NCI-H526 (cell line): ENCODE results near the gene ZG16.
"Not testable (repeated sequence)": the region's sequence is repeated elsewhere in the genome, so short reads cannot be mapped to it uniquely, and the experiment has no call there.

Experiments used
- DNase-seq, 2 experiments: peaks; one replicate each; lab custom pipeline; 2025; lab: John Stamatoyannopoulos, UW

ZG16 gene

DNA sequence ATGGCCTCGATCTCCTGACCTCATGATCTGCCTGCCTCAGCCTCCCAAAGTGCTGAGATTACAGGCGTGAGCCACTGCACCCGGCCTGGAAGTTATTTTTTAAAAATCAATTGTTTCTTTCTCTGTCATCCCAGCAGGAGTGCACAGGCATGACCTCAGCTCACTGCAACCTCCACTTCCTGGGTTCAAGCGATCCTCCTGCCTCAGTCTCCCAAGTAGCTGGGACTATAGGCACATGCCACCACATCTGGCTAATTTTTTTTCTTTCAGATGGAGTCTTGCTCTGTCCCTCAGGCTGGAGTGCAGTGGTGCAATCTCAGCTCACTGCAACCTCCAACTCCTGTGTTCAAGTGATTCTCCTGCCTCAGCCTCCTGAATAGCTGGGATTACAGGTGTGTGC is 9.1 kb downstream of the ZG16 start:
- DNase-seq, result not testable (repeated sequence)

DNA sequence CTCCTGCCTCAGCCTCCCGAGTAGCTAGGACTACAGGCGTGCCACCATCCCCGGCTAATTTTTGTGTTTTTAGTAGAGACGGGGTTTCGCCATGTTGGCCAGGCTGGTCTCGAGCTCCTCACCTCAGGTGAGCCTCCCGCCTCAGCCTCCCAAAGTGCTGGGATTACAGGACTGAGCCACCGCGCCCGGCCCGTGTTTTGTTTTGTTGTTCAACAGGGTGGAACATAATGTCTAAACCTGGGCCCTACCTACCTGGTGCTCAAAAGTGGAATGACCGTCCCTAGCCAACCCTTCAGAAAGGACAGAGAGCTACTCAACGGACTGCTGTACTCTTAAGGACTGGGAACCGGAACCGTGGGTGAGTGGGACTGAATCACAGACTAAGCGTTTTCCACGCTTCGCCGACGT is 11.7 kb downstream of the ZG16 start:
- DNase-seq, result no peak

GRCh38 chr16:29790183-29790948 is 12.3 kb downstream of the ZG16 start, which contains the start of gene KIF22:
KIF22 (plus strand) TSS chr16:29790751; CDS start chr16:29790760, 9 bp downstream.
- DNase-seq, result peak; percentile 94 to 99

- DNase-seq, result peak in 1 of 2 experiments; percentile 48
Measured at GRCh38 chr16:29790949-29791844, 13.1 kb downstream of the ZG16 start.

DNA sequence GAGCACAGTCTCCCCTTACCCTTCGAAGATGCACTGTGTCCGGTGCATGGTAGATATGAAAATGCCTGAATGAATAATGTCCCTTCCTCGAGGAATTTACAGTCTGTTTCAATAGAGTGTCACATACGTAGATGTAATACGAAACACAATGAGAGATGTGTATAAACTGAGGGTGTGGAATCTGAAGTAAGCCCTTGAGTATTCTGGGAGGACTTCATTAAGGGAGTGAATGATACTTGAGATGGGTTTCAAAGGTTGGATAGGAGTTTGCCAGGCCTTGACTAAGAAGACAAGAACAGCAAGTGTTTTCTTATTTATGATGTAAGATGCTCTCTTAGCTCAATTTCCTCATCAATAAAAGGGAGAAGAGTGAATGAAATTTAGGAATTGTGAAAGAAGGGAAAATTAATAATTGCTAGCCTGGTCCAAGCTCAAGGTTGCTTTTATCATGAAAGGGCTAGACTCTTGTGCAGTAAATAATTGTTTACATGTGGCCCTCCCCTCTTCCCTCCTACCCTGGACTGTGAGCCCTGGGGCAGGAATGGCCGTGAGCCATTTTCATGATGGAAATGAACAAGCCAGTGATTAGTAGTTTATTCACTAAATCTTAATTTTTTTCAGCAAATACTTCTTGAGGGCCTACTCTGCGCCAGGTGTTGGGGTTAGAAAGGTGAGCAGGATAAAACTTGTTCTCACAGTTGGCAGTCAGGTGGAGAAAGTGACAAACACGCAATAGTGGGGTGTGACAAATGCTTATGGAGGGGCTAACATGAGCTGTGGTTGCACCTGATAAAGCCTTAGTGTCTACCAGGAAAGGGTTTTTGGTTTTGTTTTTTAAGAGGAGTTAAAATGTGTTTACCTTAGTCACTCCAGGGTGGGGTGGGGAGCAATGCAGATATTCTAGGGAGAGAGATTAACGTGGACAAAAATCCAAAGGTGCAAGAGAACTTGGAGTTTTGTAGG is 14.1 kb downstream of the ZG16 start:
- DNase-seq, result no peak

DNA sequence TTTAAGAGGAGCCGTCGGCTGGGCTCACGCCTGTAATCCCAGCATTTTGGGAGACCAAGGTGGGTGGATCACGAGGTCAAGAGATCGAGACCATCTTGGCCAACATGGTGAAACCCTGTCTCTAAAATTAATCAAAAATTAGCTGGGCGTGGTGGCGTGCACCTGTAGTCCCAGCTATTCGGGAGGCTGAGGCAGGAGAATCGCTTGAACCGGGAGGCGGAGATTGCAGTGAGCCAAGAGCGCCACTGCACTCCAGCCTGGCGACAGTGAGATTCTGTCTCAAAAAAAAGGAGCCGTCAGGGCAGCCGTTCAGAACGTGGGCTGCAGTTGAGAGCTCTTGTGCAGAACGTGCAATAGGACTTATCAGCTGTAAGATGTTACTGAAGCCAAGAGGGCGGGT is 15.1 kb downstream of the ZG16 start:
- not testable (repeated sequence) for DNase-seq

DNA sequence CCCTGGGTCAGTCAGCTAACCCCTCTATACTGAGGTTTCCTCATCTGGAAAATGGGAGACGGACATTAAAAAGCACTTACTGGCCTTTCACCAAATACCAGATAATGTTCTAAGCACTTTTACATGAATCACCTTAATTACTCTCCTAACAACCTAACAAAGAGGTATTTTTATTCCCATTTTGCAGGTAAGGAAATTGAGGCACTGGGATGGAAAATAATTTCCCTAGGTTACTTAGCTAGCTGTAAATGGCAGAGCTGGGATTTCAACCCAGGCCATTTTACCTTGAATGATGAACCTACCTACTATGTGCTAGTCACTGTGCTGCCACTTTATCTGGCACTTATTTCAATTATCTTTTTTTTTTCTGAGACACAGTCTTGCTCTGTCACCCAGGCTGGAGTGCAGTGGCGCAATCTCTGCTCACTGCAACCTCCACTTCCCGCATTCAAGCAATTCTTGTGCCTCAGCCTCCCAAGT is 16.2 kb downstream of the ZG16 start:
- no peak for DNase-seq

GRCh38 chr16:29802416-29802935 is 24.4 kb downstream of the ZG16 start:
- DNase-seq, result no peak

GRCh38 chr16:29804020-29804419 is 26.0 kb downstream of the ZG16 start:
- DNase-seq, result no peak

DNA sequence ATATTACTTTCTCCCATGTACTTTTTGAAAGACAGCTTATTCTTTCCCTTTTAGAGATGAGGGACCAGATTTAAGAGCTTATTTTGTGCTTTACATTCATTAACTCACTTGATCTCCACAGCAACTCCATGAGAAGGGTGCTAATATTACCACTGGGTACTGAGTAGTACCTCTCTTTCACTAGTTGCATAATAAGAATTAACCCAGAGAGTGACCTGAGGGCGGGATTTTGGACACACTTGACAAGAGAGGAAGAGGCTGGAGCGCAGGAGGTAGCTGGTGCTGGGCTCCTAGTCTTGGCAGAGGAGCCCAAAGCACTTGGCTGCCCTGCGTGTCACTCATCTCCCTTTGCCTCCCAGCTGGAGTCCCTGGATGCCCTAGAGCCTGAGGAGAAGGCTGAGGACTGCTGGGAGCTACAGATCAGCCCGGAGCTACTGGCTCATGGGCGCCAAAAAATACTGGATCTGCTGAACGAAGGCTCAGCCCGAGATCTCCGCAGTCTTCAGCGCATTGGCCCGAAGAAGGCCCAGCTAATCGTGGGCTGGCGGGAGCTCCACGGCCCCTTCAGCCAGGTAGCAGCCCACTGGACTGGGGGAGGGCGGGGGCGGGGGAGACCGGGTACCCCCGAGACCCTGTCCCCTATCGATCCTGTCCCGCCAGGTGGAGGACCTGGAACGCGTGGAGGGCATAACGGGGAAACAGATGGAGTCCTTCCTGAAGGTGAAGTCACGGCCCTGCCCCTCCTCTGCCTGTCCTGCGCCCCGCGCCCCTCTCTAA is 26.6 kb downstream of the ZG16 start:
- peak in 1 of 2 experiments; percentile 53 for DNase-seq

GRCh38 chr16:29805232-29806098 is 27.4 kb downstream of the ZG16 start:
- peak; percentile 98 to 100 for DNase-seq

GRCh38 chr16:29806099-29806579 is 28.1 kb downstream of the ZG16 start, which contains the start of gene MAZ:
MAZ (plus strand) TSS chr16:29806529; CDS start chr16:29806702, 173 bp downstream.
- DNase-seq, result peak; percentile 94 to 95

DNA sequence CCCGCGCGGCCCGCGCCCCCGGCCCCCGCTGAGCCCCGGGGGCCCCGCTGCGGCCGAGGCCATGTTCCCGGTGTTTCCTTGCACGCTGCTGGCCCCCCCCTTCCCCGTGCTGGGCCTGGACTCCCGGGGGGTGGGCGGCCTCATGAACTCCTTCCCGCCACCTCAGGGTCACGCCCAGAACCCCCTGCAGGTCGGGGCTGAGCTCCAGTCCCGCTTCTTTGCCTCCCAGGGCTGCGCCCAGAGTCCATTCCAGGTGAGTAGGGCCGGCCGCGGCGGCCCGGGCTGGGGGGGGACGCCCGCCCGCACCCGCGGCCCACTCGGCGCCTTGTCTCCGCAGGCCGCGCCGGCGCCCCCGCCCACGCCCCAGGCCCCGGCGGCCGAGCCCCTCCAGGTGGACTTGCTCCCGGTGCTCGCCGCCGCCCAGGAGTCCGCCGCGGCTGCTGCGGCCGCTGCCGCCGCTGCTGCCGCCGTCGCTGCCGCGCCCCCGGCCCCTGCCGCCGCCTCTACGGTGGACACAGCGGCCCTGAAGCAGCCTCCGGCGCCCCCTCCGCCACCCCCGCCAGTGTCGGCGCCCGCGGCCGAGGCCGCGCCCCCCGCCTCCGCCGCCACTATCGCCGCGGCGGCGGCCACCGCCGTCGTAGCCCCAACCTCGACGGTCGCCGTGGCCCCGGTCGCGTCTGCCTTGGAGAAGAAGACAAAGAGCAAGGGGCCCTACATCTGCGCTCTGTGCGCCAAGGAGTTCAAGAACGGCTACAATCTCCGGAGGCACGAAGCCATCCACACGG is 28.8 kb downstream of the ZG16 start:
- DNase-seq, result peak; percentile 22 to 76

- DNase-seq, result peak; percentile 91
Measured at GRCh38 chr16:29807426-29808218, 29.6 kb downstream of the ZG16 start.

DNA sequence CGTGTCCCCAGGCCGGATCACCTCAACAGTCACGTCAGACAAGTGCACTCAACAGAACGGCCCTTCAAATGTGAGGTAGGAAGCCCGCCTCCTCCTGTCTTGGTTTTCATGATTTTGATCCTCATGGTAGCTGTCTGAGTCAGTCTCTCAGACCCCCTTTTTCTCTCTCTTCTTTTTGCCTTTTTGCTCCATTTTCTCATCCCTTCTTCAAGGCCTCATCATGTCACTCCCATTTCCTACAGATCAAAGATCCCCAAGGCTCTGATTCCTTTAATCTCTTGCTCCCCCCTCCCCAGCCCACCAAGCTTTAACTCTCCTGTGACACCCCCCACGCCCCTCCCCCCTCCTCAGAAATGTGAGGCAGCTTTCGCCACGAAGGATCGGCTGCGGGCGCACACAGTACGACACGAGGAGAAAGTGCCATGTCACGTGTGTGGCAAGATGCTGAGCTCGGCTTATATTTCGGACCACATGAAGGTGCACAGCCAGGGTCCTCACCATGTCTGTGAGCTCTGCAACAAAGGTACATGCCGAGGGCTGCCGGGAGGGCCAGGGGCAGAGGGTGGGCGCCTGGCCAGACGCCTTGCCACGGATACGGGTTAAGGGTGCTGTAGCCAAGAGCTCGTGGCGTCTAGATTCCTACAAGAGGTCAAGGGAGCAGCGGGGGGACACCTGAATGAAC is 30.3 kb downstream of the ZG16 start:
- DNase-seq, result peak in 1 of 2 experiments; percentile 54

DNA sequence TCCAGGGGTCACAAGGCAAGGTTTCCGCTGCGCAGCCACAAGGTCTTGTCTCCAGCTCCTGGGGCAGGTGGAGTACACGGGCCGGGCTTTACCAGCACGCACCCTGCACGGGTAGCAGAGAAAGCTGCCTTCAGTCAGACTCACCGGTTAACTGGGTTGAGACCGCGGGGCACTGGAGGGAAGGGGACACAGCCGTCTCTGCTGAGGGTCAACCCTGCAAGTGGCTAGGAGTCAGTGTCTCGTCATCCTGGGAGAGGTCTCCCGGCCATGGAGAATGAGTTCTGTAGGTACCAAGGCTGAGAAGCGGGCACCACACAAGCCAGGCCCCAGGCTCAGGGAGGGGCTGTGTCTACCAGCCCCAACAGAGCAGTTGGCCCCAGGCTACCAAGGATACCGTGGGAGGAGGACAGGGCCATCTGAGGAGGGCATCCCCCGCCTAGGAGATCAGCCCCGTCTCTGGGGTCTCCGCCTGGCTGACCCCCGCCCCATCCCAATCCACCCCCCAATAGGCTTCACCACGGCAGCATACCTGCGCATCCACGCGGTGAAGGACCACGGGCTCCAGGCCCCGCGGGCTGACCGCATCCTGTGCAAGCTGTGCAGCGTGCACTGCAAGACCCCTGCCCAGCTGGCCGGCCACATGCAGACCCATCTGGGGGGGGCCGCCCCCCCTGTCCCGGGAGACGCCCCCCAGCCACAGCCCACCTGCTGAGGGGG is 31.1 kb downstream of the ZG16 start:
- DNase-seq, result peak in 1 of 2 experiments; percentile 59
